GM12801 (cell line): ENCODE data around the gene CCDC197.

Experiments
- TF ChIP-seq, protein P1 (sequence below): IDR thresholded peaks from one replicate; pipeline ENCODE4 v1.5.1; 2011; ENCODE audit warnings: control low read depth; ENCODE audit not compliant: insufficient read length; ENCODE audit errors: extremely low read depth

The CCDC197 gene

DNA sequence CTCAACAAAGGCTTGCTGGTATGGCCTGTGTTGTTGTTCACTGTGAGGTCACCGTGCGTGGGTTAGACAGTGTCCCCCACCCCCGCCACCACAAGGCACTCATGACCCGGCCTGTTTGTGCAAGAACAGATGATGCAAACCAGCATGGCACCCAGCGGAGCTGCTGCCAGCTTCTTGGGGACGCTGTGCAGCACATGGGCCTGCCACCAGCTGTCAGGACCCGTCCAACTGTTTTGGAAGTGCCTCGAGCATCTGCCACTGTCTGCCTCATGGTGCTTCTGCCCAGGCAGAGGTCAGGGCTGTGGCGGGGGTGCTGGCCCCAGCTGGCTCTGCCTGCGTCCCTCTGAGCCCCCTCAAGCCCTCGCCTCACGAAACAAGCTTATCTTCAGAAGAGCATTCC, 22.3 kb upstream of the CCDC197 start:
- TF ChIP-seq, protein P1, sequence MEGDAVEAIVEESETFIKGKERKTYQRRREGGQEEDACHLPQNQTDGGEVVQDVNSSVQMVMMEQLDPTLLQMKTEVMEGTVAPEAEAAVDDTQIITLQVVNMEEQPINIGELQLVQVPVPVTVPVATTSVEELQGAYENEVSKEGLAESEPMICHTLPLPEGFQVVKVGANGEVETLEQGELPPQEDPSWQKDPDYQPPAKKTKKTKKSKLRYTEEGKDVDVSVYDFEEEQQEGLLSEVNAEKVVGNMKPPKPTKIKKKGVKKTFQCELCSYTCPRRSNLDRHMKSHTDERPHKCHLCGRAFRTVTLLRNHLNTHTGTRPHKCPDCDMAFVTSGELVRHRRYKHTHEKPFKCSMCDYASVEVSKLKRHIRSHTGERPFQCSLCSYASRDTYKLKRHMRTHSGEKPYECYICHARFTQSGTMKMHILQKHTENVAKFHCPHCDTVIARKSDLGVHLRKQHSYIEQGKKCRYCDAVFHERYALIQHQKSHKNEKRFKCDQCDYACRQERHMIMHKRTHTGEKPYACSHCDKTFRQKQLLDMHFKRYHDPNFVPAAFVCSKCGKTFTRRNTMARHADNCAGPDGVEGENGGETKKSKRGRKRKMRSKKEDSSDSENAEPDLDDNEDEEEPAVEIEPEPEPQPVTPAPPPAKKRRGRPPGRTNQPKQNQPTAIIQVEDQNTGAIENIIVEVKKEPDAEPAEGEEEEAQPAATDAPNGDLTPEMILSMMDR = no peak

- TF ChIP-seq, protein P1 = no peak
Measured at GRCh38 chr14:93975791-93976476, 21.2 kb upstream of the CCDC197 start.

- TF ChIP-seq, protein P1 = no peak
Measured at GRCh38 chr14:93976477-93977057, 20.5 kb upstream of the CCDC197 start, which contains the start of gene ASB2. ASB2 (minus strand) TSS chr14:93976570; CDS start chr14:93964539, 12,031 bp downstream.

GRCh38 chr14:93977171-93977570, 19.9 kb upstream of the CCDC197 start:
- TF ChIP-seq, protein P1 = no peak

- TF ChIP-seq, protein P1 = no peak
Measured at GRCh38 chr14:93977790-93978581, 19.1 kb upstream of the CCDC197 start.

DNA sequence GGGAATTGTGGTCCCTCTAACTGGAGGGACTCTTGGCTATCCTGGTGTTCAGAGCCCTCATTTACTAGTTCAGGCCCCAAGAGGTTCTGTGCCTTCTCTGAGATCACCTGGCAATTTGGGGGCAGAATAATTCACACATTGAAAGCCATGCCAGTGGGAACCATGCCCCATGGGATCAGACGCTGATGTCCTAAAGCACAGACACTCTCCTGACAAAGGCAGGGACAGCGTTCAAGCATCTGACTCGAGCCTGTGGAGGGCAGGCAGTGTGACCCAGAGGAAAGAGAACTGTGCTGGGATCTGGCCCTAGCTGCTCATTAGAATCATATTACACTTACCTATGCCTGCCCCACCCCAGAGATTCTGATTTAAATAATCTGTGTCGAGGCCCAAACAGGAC, 18.4 kb upstream of the CCDC197 start:
- TF ChIP-seq, protein P1 = no peak

- TF ChIP-seq, protein P1 = no peak
Measured at GRCh38 chr14:93980456-93981201, 16.5 kb upstream of the CCDC197 start.
